Mesothelial cell of epicardium (in vitro differentiated cells): ENCODE results near the gene RP2. TPM values are rescaled to one million over a fixed set of nuclear protein-coding genes. Genes with fewer than 3 reads are reported as not detected.

Source experiments
- DNase-seq, 2 experiments: peaks; one replicate each; pipeline ENCODE4 v3.0.0; 2021; ENCODE audit warnings: low spot score in 2 of 2; ENCODE audit not compliant: unreplicated experiment in 2 of 2
- H3K27ac Mint-ChIP-seq: 2 replicates; pipeline ENCODE4 v1.8.0; 2021; ENCODE audit warnings: mixed read lengths
- H3K27me3 Mint-ChIP-seq: 2 replicates; pipeline ENCODE4 v1.8.0; 2021; ENCODE audit warnings: low read depth, mixed read lengths
- H3K36me3 Mint-ChIP-seq: 2 replicates; pipeline ENCODE4 v1.8.0; 2021; ENCODE audit warnings: mixed read lengths
- H3K4me1 Mint-ChIP-seq: 2 replicates; pipeline ENCODE4 v1.8.0; 2021; ENCODE audit warnings: mixed read lengths
- H3K4me3 Mint-ChIP-seq: 2 replicates; pipeline ENCODE4 v1.8.0; 2021; ENCODE audit warnings: mild to moderate bottlenecking, moderate library complexity, mixed read lengths
- H3K9me3 Mint-ChIP-seq: 2 replicates; pipeline ENCODE4 v1.8.0; 2021; ENCODE audit warnings: mixed read lengths
- CTCF ChIP-seq: fragments of 200-600 bp; sonication (generic); IDR thresholded peaks from one replicate; pipeline ENCODE4 v1.5.0; 2021; ENCODE audit warnings: antibody characterized with exemption; ENCODE audit not compliant: unreplicated experiment
- total RNA-seq: library from RNA; stranded (reverse); gene quantifications from 3 replicates; pipeline ENCODE4 v1.2.1, GENCODE V29; 2021

Gene RP2
- total RNA-seq = 8.1 to 8.9 TPM (median 8.7 TPM) in 3 replicates

- H3K9me3 Mint-ChIP-seq = peaks cover 10% of the 10 kb centered on the region
- TF ChIP-seq CTCF = peak; percentile 17
- H3K4me1 Mint-ChIP-seq = peaks cover 19% of the 10 kb centered on the region
- H3K27me3 Mint-ChIP-seq = no peaks in the 10 kb centered on the region
- H3K4me3 Mint-ChIP-seq = peak within 1 kb of the TSS; percentile 97
- H3K36me3 Mint-ChIP-seq = no peaks in the 10 kb centered on the region
- H3K27ac Mint-ChIP-seq = peak within 1 kb of the TSS; percentile 98
- DNase-seq = peak; percentile 81 to 89
Observed at GRCh38 chrX:46836701-46837557, at the start of gene RP2. Gene RP2, plus strand, starts transcription at chrX:46837043. Its CDS starts 58 bp downstream, at chrX:46837101.

- no peak for DNase-seq
- no peak overlapping the region for H3K27ac Mint-ChIP-seq
- no peak overlapping the region for H3K4me3 Mint-ChIP-seq
- TF ChIP-seq CTCF = no peak
- H3K36me3 Mint-ChIP-seq = no peaks in the 10 kb centered on the region
- H3K27me3 Mint-ChIP-seq = no peaks in the 10 kb centered on the region
- peaks cover 22% of the 10 kb centered on the region for H3K9me3 Mint-ChIP-seq
- H3K4me1 Mint-ChIP-seq = peaks cover 6% of the 10 kb centered on the region
Observed at GRCh38 chrX:46788902-46789301, 47.9 kb upstream of the RP2 start.

- no peak for TF ChIP-seq CTCF
- H3K9me3 Mint-ChIP-seq = peaks cover 20% of the 10 kb centered on the region
- no peaks in the 10 kb centered on the region for H3K36me3 Mint-ChIP-seq
- no peak overlapping the region for H3K4me3 Mint-ChIP-seq
- DNase-seq = no peak
- no peak overlapping the region for H3K27ac Mint-ChIP-seq
- H3K4me1 Mint-ChIP-seq = peaks cover 6% of the 10 kb centered on the region
- no peaks in the 10 kb centered on the region for H3K27me3 Mint-ChIP-seq
Observed at GRCh38 chrX:46791927-46792809, 44.7 kb upstream of the RP2 start.

- no peak overlapping the region for H3K4me3 Mint-ChIP-seq
- no peaks in the 10 kb centered on the region for H3K27me3 Mint-ChIP-seq
- H3K9me3 Mint-ChIP-seq = peaks cover 16% of the 10 kb centered on the region
- no peak for DNase-seq
- H3K4me1 Mint-ChIP-seq = peaks cover 6% of the 10 kb centered on the region
- H3K27ac Mint-ChIP-seq = no peak overlapping the region
- no peak for TF ChIP-seq CTCF
- H3K36me3 Mint-ChIP-seq = no peaks in the 10 kb centered on the region
Observed at GRCh38 chrX:46792810-46793188, 44.0 kb upstream of the RP2 start.

GRCh38 chrX:46793386-46794143 is 43.3 kb upstream of the RP2 start:
- Mint-ChIP-seq H3K27me3 (no peaks in the 10 kb centered on the region), H3K9me3 (peaks cover 11% of the 10 kb centered on the region), H3K4me3 (no peak overlapping the region), H3K27ac (no peak overlapping the region), H3K4me1 (peaks cover 6% of the 10 kb centered on the region), H3K36me3 (no peaks in the 10 kb centered on the region)
- TF ChIP-seq CTCF = no peak
- DNase-seq = no peak
